Naive thymus-derived CD4-positive, alpha-beta T cell (primary cell): ENCODE data around the gene JAKMIP2. TPM values are rescaled to one million over a fixed set of nuclear protein-coding genes. Genes with fewer than 3 reads are reported as not detected.

Experiments used
- ATAC-seq: fragments of 150-1000 bp; cut with Tn5 transposase; 2 replicates; pipeline ENCODE4 v1.10.0; 2021; ENCODE audit warnings: mild to moderate bottlenecking, moderate library complexity
- CTCF ChIA-PET: fragments of 350-600 bp; sonication (Branson Sonifier 250); formaldehyde crosslinking; loops from one replicate; lab custom pipeline; 2021; ENCODE audit warnings: antibody characterized with exemption; lab: Charles Lee
- POLR2A ChIA-PET: fragments of 350-600 bp; sonication (Branson Sonifier 250); formaldehyde crosslinking; loops from one replicate; lab custom pipeline; 2021; ENCODE audit warnings: antibody characterized with exemption, inconsistent platforms; lab: Charles Lee
- DNase-seq, 9 donors: peaks; one replicate each; pipeline versions ENCODE4 v3.0.0 to v3.0.0-alpha.2; 2020 to 2022; ENCODE audit warnings: mixed read lengths in 1 of 9
- H3K27ac ChIP-seq: one replicate; pipeline ENCODE4 v1.7.0; 2013; ENCODE audit warnings: mild to moderate bottlenecking, low read depth, low read length, moderate library complexity
- H3K27me3 ChIP-seq, 2 donors: one replicate each; pipeline ENCODE4 v1.7.0; 2013; ENCODE audit warnings: low read length in 2 of 2, mild to moderate bottlenecking in 2 of 2, moderate library complexity in 2 of 2; ENCODE audit not compliant: control insufficient read depth in 2 of 2, insufficient read depth in 2 of 2
- H3K36me3 ChIP-seq, 3 experiments: 1 replicate in 2 of 3; 2 replicates in 1 of 3; pipeline ENCODE4 v1.7.0; 2013; ENCODE audit warnings: low read length in 3 of 3, mild to moderate bottlenecking in 3 of 3, moderate library complexity in 1 of 3; ENCODE audit not compliant: insufficient read depth in 3 of 3, control insufficient read depth in 2 of 3
- H3K4me1 ChIP-seq, 2 donors: one replicate each; pipeline ENCODE4 v1.7.0; 2013; ENCODE audit warnings: low read length in 2 of 2, mild to moderate bottlenecking in 2 of 2, moderate library complexity in 1 of 2; ENCODE audit not compliant: control insufficient read depth in 2 of 2, insufficient read depth in 2 of 2
- H3K4me3 ChIP-seq: 2 replicates; pipeline ENCODE4 v1.7.0; 2013; ENCODE audit warnings: mild to moderate bottlenecking, low read length
- H3K9me3 ChIP-seq, 3 experiments: 1 replicate in 2 of 3; 2 replicates in 1 of 3; pipeline ENCODE4 v1.7.0; 2013; ENCODE audit warnings: low read length in 3 of 3; ENCODE audit not compliant: control insufficient read depth in 2 of 3
- H3K27ac Mint-ChIP-seq, 9 donors: one replicate each; pipeline ENCODE4 v1.8.0; 2020 to 2022; ENCODE audit warnings: mixed read lengths in 9 of 9, mild to moderate bottlenecking in 8 of 9, moderate library complexity in 5 of 9, inconsistent platforms in 2 of 9
- H3K27me3 Mint-ChIP-seq, 5 donors: one replicate each; pipeline ENCODE4 v1.8.0; 2021 to 2022; ENCODE audit warnings: mixed read lengths in 5 of 5, mild to moderate bottlenecking in 1 of 5
- H3K36me3 Mint-ChIP-seq, 5 donors: one replicate each; pipeline ENCODE4 v1.8.0; 2020 to 2022; ENCODE audit warnings: mixed read lengths in 5 of 5, mild to moderate bottlenecking in 3 of 5, inconsistent platforms in 1 of 5
- H3K4me1 Mint-ChIP-seq, 7 donors: one replicate each; pipeline ENCODE4 v1.8.0; 2020 to 2022; ENCODE audit warnings: mixed read lengths in 7 of 7, mild to moderate bottlenecking in 3 of 7, inconsistent platforms in 1 of 7
- H3K4me3 Mint-ChIP-seq, 10 donors: one replicate each; pipeline ENCODE4 v1.8.0; 2020 to 2022; ENCODE audit warnings: mild to moderate bottlenecking in 10 of 10, mixed read lengths in 10 of 10, moderate library complexity in 6 of 10, inconsistent platforms in 2 of 10
- H3K9me3 Mint-ChIP-seq, 11 donors: one replicate each; pipeline ENCODE4 v1.8.0; 2020 to 2022; ENCODE audit warnings: mixed read lengths in 11 of 11, mild to moderate bottlenecking in 4 of 11, inconsistent platforms in 1 of 11, moderate library complexity in 1 of 11
- intact Hi-C, 2 donors: fragments of 100-400 bp; cut with micrococcal nuclease; formaldehyde crosslinking; loops; one replicate each; pipeline ENCODE4 v1.15.1; 2023
- polyA plus RNA-seq, 2 donors: library from polyadenylated mRNA; unstranded; fragments of 300-500 nt; fragmentation: Illumina TruSeq; gene quantifications; one replicate each; pipeline ENCODE4 v1.2.3, GENCODE V29; 2021
- total RNA-seq, 6 experiments: library from RNA in 5 of 6; stranded (reverse) in 5 of 6; gene quantifications; 1 replicate in 5 of 6; 2 replicates in 1 of 6; pipeline ENCODE4 v1.2.3 and lab custom pipeline; 2021 to 2026

The JAKMIP2 gene
- total and polyA plus RNA-seq, 7 experiments from 2014 or later = 0.16 to 4.5 (median 0.88) TPM

DNA sequence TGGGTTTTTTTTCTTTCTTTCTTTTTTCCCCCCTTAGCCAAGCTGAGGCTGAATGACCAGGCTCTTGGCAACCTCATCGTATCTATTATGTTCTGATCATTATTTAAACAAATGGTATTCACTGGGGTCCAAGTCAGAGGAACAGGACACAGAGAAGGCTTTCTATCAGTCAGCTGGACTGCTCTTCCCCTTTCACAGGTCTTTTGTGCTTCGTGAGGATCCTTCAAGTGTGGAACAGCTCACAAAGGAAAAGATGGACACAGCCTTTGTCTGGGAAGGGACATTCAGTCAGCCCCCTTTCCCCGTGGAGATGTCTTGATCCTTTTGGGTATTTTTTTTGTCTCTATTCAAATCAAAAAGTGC lies 218.4 kb downstream of the JAKMIP2 start:
- no peak overlapping the region for H3K4me3 ChIP-seq
- no peak for ATAC-seq
- no peaks in the 10 kb centered on the region for H3K9me3 Mint-ChIP-seq
- H3K27me3 ChIP-seq = no peaks in the 10 kb centered on the region
- H3K27ac ChIP-seq = no peak overlapping the region
- H3K4me3 Mint-ChIP-seq = no peak overlapping the region
- intact Hi-C loops = no loop called here
- no peaks in the 10 kb centered on the region for H3K9me3 ChIP-seq
- H3K27me3 Mint-ChIP-seq = peaks cover 0 to 6% (median 2%) of the 10 kb centered on the region in 5 donors
- no peaks in the 10 kb centered on the region for H3K4me1 Mint-ChIP-seq
- POLR2A ChIA-PET = no interaction called here
- no peak for DNase-seq
- H3K4me1 ChIP-seq = no peaks in the 10 kb centered on the region
- H3K27ac Mint-ChIP-seq = no peak overlapping the region
- H3K36me3 Mint-ChIP-seq = no peaks in the 10 kb centered on the region
- CTCF ChIA-PET = no interaction called here
- no peaks in the 10 kb centered on the region for H3K36me3 ChIP-seq

DNA sequence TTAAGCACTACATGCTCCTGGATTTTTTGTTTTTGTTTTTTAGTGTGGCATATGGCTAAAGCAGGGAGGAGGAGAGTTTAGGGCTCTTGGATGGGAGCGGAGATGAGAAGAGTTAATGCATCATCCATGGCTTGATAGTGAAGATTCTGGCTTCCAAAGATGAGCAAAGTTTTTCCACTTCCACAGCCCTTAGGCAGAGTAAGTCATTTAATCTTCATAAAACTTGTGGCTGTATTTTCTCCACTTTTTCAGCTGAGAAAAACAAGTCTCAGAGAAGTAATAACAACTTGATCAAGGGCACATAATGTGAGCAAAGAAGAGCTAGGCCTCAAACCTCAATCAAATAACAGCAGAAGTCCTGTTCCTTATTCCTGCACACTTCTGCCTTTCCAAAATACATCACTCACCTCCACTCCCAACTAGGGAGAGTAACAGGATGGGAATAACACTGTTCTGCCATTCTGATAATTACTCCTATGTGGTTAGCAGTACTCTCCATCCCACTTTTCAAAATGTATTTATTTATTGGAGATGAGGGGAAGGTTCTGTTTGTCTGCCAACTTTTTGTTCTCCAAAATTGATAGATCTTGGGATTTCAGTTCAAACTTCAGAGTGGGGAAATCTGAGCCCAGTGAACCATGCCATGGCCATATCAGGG lies 218.9 kb downstream of the JAKMIP2 start:
- no peaks in the 10 kb centered on the region for H3K36me3 Mint-ChIP-seq
- no peaks in the 10 kb centered on the region for H3K4me1 ChIP-seq
- H3K36me3 ChIP-seq = no peaks in the 10 kb centered on the region
- no peak overlapping the region for H3K4me3 Mint-ChIP-seq
- H3K9me3 Mint-ChIP-seq = no peaks in the 10 kb centered on the region
- no peak overlapping the region for H3K4me3 ChIP-seq
- intact Hi-C loops = no loop called here
- H3K27me3 ChIP-seq = no peaks in the 10 kb centered on the region
- H3K27ac Mint-ChIP-seq = no peak overlapping the region
- H3K27ac ChIP-seq = no peak overlapping the region
- DNase-seq (no peak), ATAC-seq (no peak)
- POLR2A ChIA-PET = no interaction called here
- H3K27me3 Mint-ChIP-seq = peaks cover 0 to 6% (median 2%) of the 10 kb centered on the region in 5 donors
- H3K4me1 Mint-ChIP-seq = no peaks in the 10 kb centered on the region
- no peaks in the 10 kb centered on the region for H3K9me3 ChIP-seq
- CTCF ChIA-PET = no interaction called here

DNA sequence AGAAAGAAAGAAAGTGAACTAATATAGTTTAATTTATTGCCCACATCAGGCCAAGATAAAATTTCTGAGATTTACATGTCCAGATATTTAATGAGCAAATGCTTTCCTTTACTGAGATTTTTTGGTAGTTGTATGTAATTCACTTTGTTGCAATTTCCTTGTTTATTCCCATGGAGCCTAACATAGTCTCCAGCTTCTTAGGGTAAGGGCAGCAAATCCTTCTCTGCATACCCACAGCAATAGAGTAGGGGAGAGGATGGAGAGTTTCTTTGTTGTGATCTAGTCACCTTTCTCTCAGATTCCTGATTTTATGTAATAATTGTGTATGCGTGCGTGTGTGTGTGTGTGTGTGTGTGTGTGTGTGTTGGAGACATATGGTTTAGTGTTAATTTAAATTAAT lies 221.1 kb downstream of the JAKMIP2 start:
- Histone ChIP-seq H3K27ac (no peak overlapping the region), H3K27me3 (no peaks in the 10 kb centered on the region), H3K9me3 (no peaks in the 10 kb centered on the region), H3K4me1 (no peaks in the 10 kb centered on the region), H3K4me3 (no peak overlapping the region), H3K36me3 (no peaks in the 10 kb centered on the region)
- no peaks in the 10 kb centered on the region for H3K36me3 Mint-ChIP-seq
- ATAC-seq (no peak), DNase-seq (no peak)
- intact Hi-C loops = no loop called here
- CTCF ChIA-PET = no interaction called here
- peaks cover 0 to 6% (median 2%) of the 10 kb centered on the region in 5 donors for H3K27me3 Mint-ChIP-seq
- H3K4me3 Mint-ChIP-seq = no peak overlapping the region
- no peaks in the 10 kb centered on the region for H3K4me1 Mint-ChIP-seq
- H3K9me3 Mint-ChIP-seq = no peaks in the 10 kb centered on the region
- H3K27ac Mint-ChIP-seq = no peak overlapping the region
- POLR2A ChIA-PET = no interaction called here

DNA sequence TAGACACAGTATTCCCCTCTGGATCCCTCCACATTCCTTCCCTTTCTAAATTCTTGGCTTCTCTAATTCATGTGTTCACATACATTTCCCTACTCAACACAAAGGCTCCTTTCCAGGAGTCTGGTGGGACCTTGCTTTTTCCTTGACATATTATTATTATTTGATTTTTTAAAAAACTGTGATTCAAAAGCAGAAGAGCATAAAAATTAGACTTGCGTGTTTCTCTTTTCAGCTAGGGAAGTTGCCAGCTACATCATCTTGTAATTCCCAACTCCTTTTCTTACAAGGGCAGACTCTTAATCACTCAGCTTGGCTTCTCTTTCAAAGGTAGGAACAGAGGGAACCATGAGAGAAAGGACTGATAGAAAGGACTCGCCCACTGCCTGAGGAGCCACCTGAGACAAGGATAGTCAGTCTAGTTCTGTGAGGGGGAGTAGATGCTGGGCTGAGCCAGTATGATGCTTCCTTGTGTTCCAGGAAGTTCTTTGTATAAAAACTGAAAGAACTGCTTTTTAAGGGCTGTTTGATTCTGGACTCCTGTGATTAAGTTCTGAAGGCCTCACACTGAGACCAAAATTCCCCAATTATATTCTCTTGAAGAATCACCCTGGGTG lies 221.7 kb downstream of the JAKMIP2 start:
- Histone ChIP-seq H3K27me3 (no peaks in the 10 kb centered on the region), H3K27ac (no peak overlapping the region), H3K4me3 (no peak overlapping the region), H3K36me3 (no peaks in the 10 kb centered on the region), H3K4me1 (no peaks in the 10 kb centered on the region), H3K9me3 (no peaks in the 10 kb centered on the region)
- intact Hi-C loops = no loop called here
- Mint-ChIP-seq H3K27me3 (peaks cover 0 to 5% (median 2%) of the 10 kb centered on the region in 5 donors), H3K36me3 (no peaks in the 10 kb centered on the region), H3K4me3 (no peak overlapping the region), H3K4me1 (no peaks in the 10 kb centered on the region), H3K27ac (no peak overlapping the region), H3K9me3 (no peaks in the 10 kb centered on the region)
- POLR2A ChIA-PET = no interaction called here
- CTCF ChIA-PET = no interaction called here
- ATAC-seq (no peak), DNase-seq (no peak)

DNA sequence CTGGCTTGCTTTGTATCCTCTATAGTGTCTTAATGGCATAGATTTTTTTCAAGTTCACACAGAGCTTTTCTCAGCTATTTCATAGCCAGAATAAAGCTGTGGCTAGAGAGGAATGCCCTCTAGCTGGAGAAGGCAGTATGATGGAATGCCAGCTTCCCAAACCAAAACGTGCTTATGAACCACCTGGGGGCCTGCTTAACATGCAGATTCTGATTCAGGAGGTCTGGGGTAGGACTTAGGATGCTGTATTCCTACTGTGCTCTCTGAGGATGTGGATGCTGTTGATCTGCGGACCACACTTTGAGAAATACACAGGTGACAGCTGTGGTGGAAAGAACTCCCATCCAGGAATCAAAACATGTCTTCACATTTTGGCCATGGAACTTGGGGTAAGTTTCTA lies 222.8 kb downstream of the JAKMIP2 start:
- no peak overlapping the region for H3K4me3 ChIP-seq
- no peaks in the 10 kb centered on the region for H3K27me3 ChIP-seq
- Mint-ChIP-seq H3K27me3 (peaks cover 0 to 5% (median 0%) of the 10 kb centered on the region in 5 donors), H3K4me1 (no peaks in the 10 kb centered on the region), H3K27ac (no peak overlapping the region), H3K36me3 (no peaks in the 10 kb centered on the region), H3K9me3 (peaks cover 0 to 4% (median 0%) of the 10 kb centered on the region in 11 donors), H3K4me3 (no peak overlapping the region)
- CTCF ChIA-PET = no interaction called here
- ATAC-seq (no peak), DNase-seq (no peak)
- intact Hi-C loops = no loop called here
- no peaks in the 10 kb centered on the region for H3K4me1 ChIP-seq
- H3K27ac ChIP-seq = no peak overlapping the region
- POLR2A ChIA-PET = no interaction called here
- H3K36me3 ChIP-seq = no peaks in the 10 kb centered on the region
- H3K9me3 ChIP-seq = no peaks in the 10 kb centered on the region

DNA sequence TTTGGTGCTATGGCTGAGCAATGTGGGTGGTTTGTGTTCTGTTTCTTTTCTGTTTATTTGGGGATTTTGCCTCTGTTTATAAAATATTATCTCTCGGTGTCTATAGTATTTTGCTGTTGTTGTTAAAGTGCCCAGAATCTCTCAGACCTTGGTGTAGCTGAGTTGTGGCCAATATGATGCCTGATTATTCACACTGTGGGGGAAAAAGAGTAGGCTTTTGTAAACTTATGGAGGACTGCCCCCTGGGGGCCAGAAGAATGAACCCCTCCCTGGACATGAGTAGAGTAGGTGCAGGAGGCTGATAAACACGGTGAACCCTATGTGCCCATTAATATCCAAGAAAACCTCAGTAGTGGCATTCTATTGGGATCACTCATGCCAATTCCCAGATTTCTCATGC lies 223.7 kb downstream of the JAKMIP2 start:
- Histone ChIP-seq H3K27me3 (no peaks in the 10 kb centered on the region), H3K27ac (no peak overlapping the region), H3K4me1 (no peaks in the 10 kb centered on the region), H3K9me3 (no peaks in the 10 kb centered on the region), H3K36me3 (no peaks in the 10 kb centered on the region), H3K4me3 (no peak overlapping the region)
- DNase-seq = no peak
- ATAC-seq = peak; percentile 49
- H3K4me1 Mint-ChIP-seq = no peaks in the 10 kb centered on the region
- peaks cover 0 to 5% (median 0%) of the 10 kb centered on the region in 5 donors for H3K27me3 Mint-ChIP-seq
- H3K36me3 Mint-ChIP-seq = no peaks in the 10 kb centered on the region
- POLR2A ChIA-PET = no interaction called here
- CTCF ChIA-PET = no interaction called here
- no peak overlapping the region for H3K4me3 Mint-ChIP-seq
- no peak overlapping the region for H3K27ac Mint-ChIP-seq
- peaks cover 0 to 4% (median 0%) of the 10 kb centered on the region in 11 donors for H3K9me3 Mint-ChIP-seq
- intact Hi-C loops = no loop called here
